ENCODE data around the gene MSMB. TPM values are rescaled to one million over a fixed set of nuclear protein-coding genes. Genes with fewer than 3 reads are reported as not detected.
A peak's percentile ranks its signal among the peaks of the same experiment; 100 is the strongest.

MSMB gene
- total and polyA plus RNA-seq, 9 of the 15 experiments (the other 6 are each of a cell fraction or from before 2014, with no cell fraction given): 0.21 to 0.60 TPM; not detected in 7

DNA sequence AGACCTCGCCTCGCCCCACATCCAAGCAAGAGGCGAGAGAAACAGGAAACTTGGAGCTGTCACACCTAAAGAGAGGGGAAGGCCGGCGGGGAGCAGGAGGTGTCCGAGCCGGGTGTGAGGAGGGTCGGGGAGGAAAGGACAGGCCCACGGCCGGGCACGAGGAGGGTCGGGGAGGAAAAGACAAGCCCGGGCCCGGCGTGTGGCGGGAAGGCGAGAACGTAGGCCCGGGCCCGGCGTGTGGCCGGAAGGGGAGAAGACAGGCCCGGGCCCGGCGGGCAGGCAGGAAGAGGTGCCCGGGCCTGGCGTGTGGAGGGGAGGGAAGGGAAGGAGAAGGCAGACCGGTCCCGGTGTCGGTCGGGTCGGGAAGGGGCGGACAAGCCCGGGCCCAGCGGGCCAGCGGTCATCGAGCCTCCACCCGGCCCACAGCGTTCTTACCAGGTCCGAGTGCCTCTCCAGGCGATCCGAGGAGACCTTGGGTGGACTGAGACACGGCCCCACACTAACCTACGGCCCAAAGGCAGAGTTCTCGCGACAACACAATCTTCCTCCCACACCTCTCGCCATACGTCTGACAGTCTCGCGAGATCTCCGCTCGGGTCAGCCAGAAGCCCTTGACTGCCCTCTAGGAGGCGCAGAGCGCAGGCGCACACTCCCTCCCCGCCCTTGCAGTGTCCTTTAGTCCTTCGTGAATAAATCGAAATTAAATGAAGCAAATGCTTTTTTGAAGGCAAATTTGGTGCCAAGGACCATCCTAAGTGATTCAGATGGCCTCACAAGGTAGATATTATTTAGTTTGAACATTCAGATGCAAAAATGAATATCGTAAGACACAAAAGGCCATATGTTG, 15.8 kb downstream of the MSMB start, which contains the start of gene NCOA4 (continued):
- TF ChIP-seq CHD1 (IDR thresholded peaks at IDR 0.05; ENCODE audit: low read length) (peak; percentile 93), ZZZ3 (IDR thresholded peaks at IDR 0.05) (peak; percentile 79; the same call in 1 of the 2 replicates), PHF20 (IDR thresholded peaks at IDR 0.05; ENCODE audit: partially characterized antibody) (peak; percentile 86), POLR2B (IDR thresholded peaks at IDR 0.05; ENCODE audit: low read depth, partially characterized antibody) (peak; percentile 92), EWSR1 (IDR thresholded peaks at IDR 0.05; ENCODE audit: borderline replicate concordance, low read depth, partially characterized antibody) (no peak), OTX1 (CRISPR knock-in tag; IDR thresholded peaks at IDR 0.05) (0 out of 2 replicates have a peak, but pooled peaks have one; percentile 22), CHD2 (IDR thresholded peaks at IDR 0.05; ENCODE audit: low read depth, low read length) (peak; percentile 99), CBX3 (IDR thresholded peaks at IDR 0.05; ENCODE audit: borderline replicate concordance in 1 of 2, low read length in 2 of 2) (peak in 1 of 2 experiments; percentile 39; a peak in 1 of 3 replicates), ETV1 (tag; conservative IDR thresholded peaks at IDR 0.05; ENCODE audit: low read depth) (peak; percentile 84), L3MBTL2 (IDR thresholded peaks at IDR 0.05) (peak; percentile 92), FOXA1 (IDR thresholded peaks at IDR 0.05; ENCODE audit: borderline replicate concordance) (no peak), FOXK1 (CRISPR knock-in tag; IDR thresholded peaks at IDR 0.05; ENCODE audit: borderline replicate concordance) (peak; percentile 83; the same call in 1 of the 2 replicates)
- TF ChIP-seq, protein P1, sequence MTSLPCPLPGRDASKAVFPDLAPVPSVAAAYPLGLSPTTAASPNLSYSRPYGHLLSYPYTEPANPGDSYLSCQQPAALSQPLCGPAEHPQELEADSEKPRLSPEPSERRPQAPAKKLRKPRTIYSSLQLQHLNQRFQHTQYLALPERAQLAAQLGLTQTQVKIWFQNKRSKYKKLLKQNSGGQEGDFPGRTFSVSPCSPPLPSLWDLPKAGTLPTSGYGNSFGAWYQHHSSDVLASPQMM (CRISPR knock-in tag; IDR thresholded peaks at IDR 0.05): no peak
- TF ChIP-seq, protein P2, sequence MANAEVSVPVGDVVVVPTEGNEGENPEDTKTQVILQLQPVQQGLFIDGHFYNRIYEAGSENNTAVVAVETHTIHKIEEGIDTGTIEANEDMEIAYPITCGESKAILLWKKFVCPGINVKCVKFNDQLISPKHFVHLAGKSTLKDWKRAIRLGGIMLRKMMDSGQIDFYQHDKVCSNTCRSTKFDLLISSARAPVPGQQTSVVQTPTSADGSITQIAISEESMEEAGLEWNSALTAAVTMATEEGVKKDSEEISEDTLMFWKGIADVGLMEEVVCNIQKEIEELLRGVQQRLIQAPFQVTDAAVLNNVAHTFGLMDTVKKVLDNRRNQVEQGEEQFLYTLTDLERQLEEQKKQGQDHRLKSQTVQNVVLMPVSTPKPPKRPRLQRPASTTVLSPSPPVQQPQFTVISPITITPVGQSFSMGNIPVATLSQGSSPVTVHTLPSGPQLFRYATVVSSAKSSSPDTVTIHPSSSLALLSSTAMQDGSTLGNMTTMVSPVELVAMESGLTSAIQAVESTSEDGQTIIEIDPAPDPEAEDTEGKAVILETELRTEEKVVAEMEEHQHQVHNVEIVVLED (CRISPR knock-in tag; IDR thresholded peaks at IDR 0.05): no peak
- TF ChIP-seq, protein P3, sequence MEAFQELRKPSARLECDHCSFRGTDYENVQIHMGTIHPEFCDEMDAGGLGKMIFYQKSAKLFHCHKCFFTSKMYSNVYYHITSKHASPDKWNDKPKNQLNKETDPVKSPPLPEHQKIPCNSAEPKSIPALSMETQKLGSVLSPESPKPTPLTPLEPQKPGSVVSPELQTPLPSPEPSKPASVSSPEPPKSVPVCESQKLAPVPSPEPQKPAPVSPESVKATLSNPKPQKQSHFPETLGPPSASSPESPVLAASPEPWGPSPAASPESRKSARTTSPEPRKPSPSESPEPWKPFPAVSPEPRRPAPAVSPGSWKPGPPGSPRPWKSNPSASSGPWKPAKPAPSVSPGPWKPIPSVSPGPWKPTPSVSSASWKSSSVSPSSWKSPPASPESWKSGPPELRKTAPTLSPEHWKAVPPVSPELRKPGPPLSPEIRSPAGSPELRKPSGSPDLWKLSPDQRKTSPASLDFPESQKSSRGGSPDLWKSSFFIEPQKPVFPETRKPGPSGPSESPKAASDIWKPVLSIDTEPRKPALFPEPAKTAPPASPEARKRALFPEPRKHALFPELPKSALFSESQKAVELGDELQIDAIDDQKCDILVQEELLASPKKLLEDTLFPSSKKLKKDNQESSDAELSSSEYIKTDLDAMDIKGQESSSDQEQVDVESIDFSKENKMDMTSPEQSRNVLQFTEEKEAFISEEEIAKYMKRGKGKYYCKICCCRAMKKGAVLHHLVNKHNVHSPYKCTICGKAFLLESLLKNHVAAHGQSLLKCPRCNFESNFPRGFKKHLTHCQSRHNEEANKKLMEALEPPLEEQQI (IDR thresholded peaks at IDR 0.05): peak; percentile 68
- TF ChIP-seq, protein P4, sequence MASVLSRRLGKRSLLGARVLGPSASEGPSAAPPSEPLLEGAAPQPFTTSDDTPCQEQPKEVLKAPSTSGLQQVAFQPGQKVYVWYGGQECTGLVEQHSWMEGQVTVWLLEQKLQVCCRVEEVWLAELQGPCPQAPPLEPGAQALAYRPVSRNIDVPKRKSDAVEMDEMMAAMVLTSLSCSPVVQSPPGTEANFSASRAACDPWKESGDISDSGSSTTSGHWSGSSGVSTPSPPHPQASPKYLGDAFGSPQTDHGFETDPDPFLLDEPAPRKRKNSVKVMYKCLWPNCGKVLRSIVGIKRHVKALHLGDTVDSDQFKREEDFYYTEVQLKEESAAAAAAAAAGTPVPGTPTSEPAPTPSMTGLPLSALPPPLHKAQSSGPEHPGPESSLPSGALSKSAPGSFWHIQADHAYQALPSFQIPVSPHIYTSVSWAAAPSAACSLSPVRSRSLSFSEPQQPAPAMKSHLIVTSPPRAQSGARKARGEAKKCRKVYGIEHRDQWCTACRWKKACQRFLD (CRISPR knock-in tag; IDR thresholded peaks at IDR 0.05): peak; percentile 78; the same call in 1 of the 2 replicates
- TF ChIP-seq, protein P5, sequence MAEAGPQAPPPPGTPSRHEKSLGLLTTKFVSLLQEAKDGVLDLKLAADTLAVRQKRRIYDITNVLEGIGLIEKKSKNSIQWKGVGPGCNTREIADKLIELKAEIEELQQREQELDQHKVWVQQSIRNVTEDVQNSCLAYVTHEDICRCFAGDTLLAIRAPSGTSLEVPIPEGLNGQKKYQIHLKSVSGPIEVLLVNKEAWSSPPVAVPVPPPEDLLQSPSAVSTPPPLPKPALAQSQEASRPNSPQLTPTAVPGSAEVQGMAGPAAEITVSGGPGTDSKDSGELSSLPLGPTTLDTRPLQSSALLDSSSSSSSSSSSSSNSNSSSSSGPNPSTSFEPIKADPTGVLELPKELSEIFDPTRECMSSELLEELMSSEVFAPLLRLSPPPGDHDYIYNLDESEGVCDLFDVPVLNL (CRISPR knock-in tag; IDR thresholded peaks at IDR 0.05; ENCODE audit: low read depth): 0 out of 2 replicates have a peak, but pooled peaks have one; percentile 21
